Measurements from ENCODE around the gene SLC7A10. TPM values are rescaled to one million over a fixed set of nuclear protein-coding genes. Genes with fewer than 3 reads are reported as not detected.

The SLC7A10 gene
- total RNA-seq, 3 donors from 2014 or later: 6.9 to 8.8 TPM; not detected in 1

GRCh38 chr19:33252971-33253370, 27.3 kb upstream of the SLC7A10 start:
- intact Hi-C loops (cut with DNase I; ENCODE audit: low total_unique reads): no loop called here
- no peak for DNase-seq (ENCODE audit: low spot score in 2 of 2)

GRCh38 chr19:33252418-33252962, 26.8 kb upstream of the SLC7A10 start:
- TF ChIP-seq POLR2A (IDR thresholded peaks at IDR 0.05) (no peak), POLR2AphosphoS5 (IDR thresholded peaks at IDR 0.05) (no peak), CTCF (IDR thresholded peaks at IDR 0.05) (no peak)
- DNase-seq (ENCODE audit: low spot score in 2 of 2): no peak
- no peak overlapping the region for H3K27ac ChIP-seq
- no peaks in the 10 kb centered on the region for H3K36me3 ChIP-seq
- no peak overlapping the region for H3K4me3 ChIP-seq
- no peaks in the 10 kb centered on the region for H3K27me3 ChIP-seq
- intact Hi-C loops (cut with DNase I; ENCODE audit: low total_unique reads): no loop called here
- H3K4me1 ChIP-seq: no peaks in the 10 kb centered on the region
- H3K9me3 ChIP-seq: peaks cover 0 to 3% of the 10 kb centered on the region in 2 donors

More at GRCh38 chr19:33252971-33253370, 27.3 kb upstream of the SLC7A10 start:
- TF ChIP-seq POLR2AphosphoS5 (IDR thresholded peaks at IDR 0.05) (no peak), POLR2A (IDR thresholded peaks at IDR 0.05) (no peak), CTCF (IDR thresholded peaks at IDR 0.05) (no peak)
- H3K36me3 ChIP-seq: no peaks in the 10 kb centered on the region
- no peaks in the 10 kb centered on the region for H3K4me1 ChIP-seq
- H3K4me3 ChIP-seq: no peak overlapping the region
- H3K27me3 ChIP-seq: no peaks in the 10 kb centered on the region
- H3K9me3 ChIP-seq: peaks cover 0 to 8% of the 10 kb centered on the region in 2 donors
- no peak overlapping the region for H3K27ac ChIP-seq

GRCh38 chr19:33251526-33252090, 26.0 kb upstream of the SLC7A10 start:
- intact Hi-C loops (cut with DNase I; ENCODE audit: low total_unique reads): no loop called here
- Histone ChIP-seq H3K36me3 (no peaks in the 10 kb centered on the region), H3K9me3 (no peaks in the 10 kb centered on the region), H3K27ac (no peak overlapping the region), H3K4me1 (no peaks in the 10 kb centered on the region), H3K27me3 (no peaks in the 10 kb centered on the region), H3K4me3 (no peak overlapping the region)
- TF ChIP-seq CTCF (IDR thresholded peaks at IDR 0.05): no peak
- no peak for TF ChIP-seq POLR2A (IDR thresholded peaks at IDR 0.05)
- no peak for TF ChIP-seq POLR2AphosphoS5 (IDR thresholded peaks at IDR 0.05)
- no peak for DNase-seq (ENCODE audit: low spot score in 2 of 2)

GRCh38 chr19:33251076-33251475, 25.4 kb upstream of the SLC7A10 start:
- H3K9me3 ChIP-seq: peaks cover 0 to 3% of the 10 kb centered on the region in 2 donors
- no peak overlapping the region for H3K4me3 ChIP-seq
- H3K36me3 ChIP-seq: no peaks in the 10 kb centered on the region
- no peaks in the 10 kb centered on the region for H3K4me1 ChIP-seq
- no peak overlapping the region for H3K27ac ChIP-seq
- no peak for TF ChIP-seq POLR2A (IDR thresholded peaks at IDR 0.05)
- no peaks in the 10 kb centered on the region for H3K27me3 ChIP-seq
- no peak for DNase-seq (ENCODE audit: low spot score in 2 of 2)
- intact Hi-C loops (cut with DNase I; ENCODE audit: low total_unique reads): no loop called here

- no peak for TF ChIP-seq POLR2A (IDR thresholded peaks at IDR 0.05)
- no peak for TF ChIP-seq POLR2AphosphoS5 (IDR thresholded peaks at IDR 0.05)
- TF ChIP-seq CTCF (IDR thresholded peaks at IDR 0.05): no peak
- DNase-seq (ENCODE audit: low spot score in 2 of 2): no peak
- no peaks in the 10 kb centered on the region for H3K36me3 ChIP-seq
- peaks cover 0 to 8% of the 10 kb centered on the region in 2 donors for H3K9me3 ChIP-seq
- intact Hi-C loops (cut with DNase I; ENCODE audit: low total_unique reads): no loop called here
- no peak overlapping the region for H3K4me3 ChIP-seq
- H3K27me3 ChIP-seq: no peaks in the 10 kb centered on the region
- H3K4me1 ChIP-seq: no peaks in the 10 kb centered on the region
- no peak overlapping the region for H3K27ac ChIP-seq
These were observed 24.9 kb upstream of the SLC7A10 start for GRCh38 chr19:33250500-33250899.

All from breast epithelium (tissue), 4 donors.